H1 (cell line): ENCODE measurements around the gene SLC25A22. TPM values are rescaled to one million over a fixed set of nuclear protein-coding genes. Genes with fewer than 3 reads are reported as not detected.

Experiments
- ASH2L ChIP-seq: fragments of 200-600, 300-600 bp; sonication (generic); IDR thresholded peaks from one replicate; pipeline ENCODE4 v1.7.1; 2017; ENCODE audit warnings: low read length
- CHD2 ChIP-seq: IDR thresholded peaks from 2 replicates; pipeline ENCODE4 v1.6.1; 2012; ENCODE audit warnings: low read length, improper control_type of control experiment
- CHD7 ChIP-seq: fragments of 300-600 bp; sonication (generic); IDR thresholded peaks from 2 replicates; pipeline ENCODE4 v1.7.1; 2012; ENCODE audit warnings: low read length, moderate library complexity, mild to moderate bottlenecking, inconsistent platforms; ENCODE audit not compliant: insufficient replicate concordance
- EGR1 ChIP-seq: IDR thresholded peaks from 2 replicates; pipeline ENCODE4 v1.6.1; 2011; ENCODE audit warnings: low read depth, low read length, borderline replicate concordance
- EZH2 ChIP-seq: fragments of 200-600 bp; sonication (generic); IDR thresholded peaks from 2 replicates; pipeline ENCODE4 v1.7.1; 2012; ENCODE audit warnings: low read depth, mild to moderate bottlenecking, moderate library complexity, low read length, inconsistent platforms; ENCODE audit not compliant: severe bottlenecking
- JUND ChIP-seq: IDR thresholded peaks from 2 replicates; pipeline ENCODE4 v1.6.1; 2011; ENCODE audit warnings: mild to moderate bottlenecking, improper control_type of control experiment, low read length
- RNF2 ChIP-seq: fragments of 200-900, 300-1000 bp; sonication (generic); IDR thresholded peaks from 2 replicates; pipeline ENCODE4 v1.7.1; 2016; ENCODE audit warnings: borderline replicate concordance, low read depth, mild to moderate bottlenecking, antibody characterized with exemption, low read length; ENCODE audit not compliant: poor library complexity, severe bottlenecking; ENCODE audit errors: missing control alignments
- SIX5 ChIP-seq: IDR thresholded peaks from 2 replicates; pipeline ENCODE4 v1.6.1; 2011; ENCODE audit warnings: mild to moderate bottlenecking, low read depth, low read length
- SP2 ChIP-seq: IDR thresholded peaks from 2 replicates; pipeline ENCODE4 v1.6.1; 2012; ENCODE audit warnings: mild to moderate bottlenecking, low read length, inconsistent platforms
- ZNF274 ChIP-seq: IDR thresholded peaks from 2 replicates; pipeline ENCODE4 v1.7.0; 2012; ENCODE audit warnings: low read length, borderline replicate concordance; ENCODE audit errors: extremely low read depth
- polyA plus RNA-seq, 7 experiments: library from polyadenylated mRNA; depleted of rRNA in 3 of 7; stranded (reverse) in 5 of 7; unstranded in 2 of 7; fragments of >200 nt in 5 of 7; fragments of 200-250 nt in 2 of 7; gene quantifications; 1 replicate in 5 of 7; 2 replicates in 1 of 7; 4 replicates in 1 of 7; pipeline versions ENCODE4 v1.2.1 to v1.2.3, GENCODE V29; 2011 to 2013; ENCODE audit warnings: missing spikeins in 2 of 7, mixed read lengths in 2 of 7
- total RNA-seq: library from RNA; stranded (reverse); fragmentation: NEBNext Ultra II Directional; extraction: Animal tissue kit (Norgen Biotek cat#: 25700); gene quantifications from 2 replicates; pipeline ENCODE4 v1.2.1, GENCODE V29; 2021

The SLC25A22 gene
- total and polyA plus RNA-seq, 2 of the 8 experiments (the other 6 are each of a cell fraction or from before 2014, with no cell fraction given), result 31.5 to 48.0 TPM

GRCh38 chr11:820655-821511 lies 22.8 kb upstream of the SLC25A22 start (continued):
- TF ChIP-seq CHD7 (no peak), SIX5 (no peak), RNF2 (no peak), ASH2L (no peak), JUND (no peak), ZNF274 (no peak), SP2 (no peak), CHD2 (no peak), EZH2 (no peak), EGR1 (no peak)
